Chondrocyte (in vitro differentiated cells): ENCODE data around the gene ZNF805. TPM values are rescaled to one million over a fixed set of nuclear protein-coding genes. Genes with fewer than 3 reads are reported as not detected.
"Not testable (repeated sequence)": the region's sequence is repeated elsewhere in the genome, so short reads cannot be mapped to it uniquely, and the experiment has no call there.

Source experiments
- DNase-seq: peaks from one replicate; pipeline ENCODE4 v3.0.0; 2021; ENCODE audit warnings: mixed read lengths, low spot score
- H3K27ac Mint-ChIP-seq: one replicate; pipeline ENCODE4 v1.8.0; 2021; ENCODE audit warnings: mild to moderate bottlenecking, moderate library complexity, mixed read lengths; ENCODE audit not compliant: unreplicated experiment
- H3K27me3 Mint-ChIP-seq: 2 replicates; pipeline ENCODE4 v1.8.0; 2021; ENCODE audit warnings: low read depth, mixed read lengths
- H3K36me3 Mint-ChIP-seq: 2 replicates; pipeline ENCODE4 v1.8.0; 2021; ENCODE audit warnings: low read depth, mixed read lengths
- H3K4me1 Mint-ChIP-seq: 2 replicates; pipeline ENCODE4 v1.8.0; 2021; ENCODE audit warnings: low read depth, mild to moderate bottlenecking, mixed read lengths
- H3K4me3 Mint-ChIP-seq: one replicate; pipeline ENCODE4 v1.8.0; 2021; ENCODE audit warnings: mild to moderate bottlenecking, moderate library complexity, mixed read lengths; ENCODE audit not compliant: unreplicated experiment
- H3K9me3 Mint-ChIP-seq: 2 replicates; pipeline ENCODE4 v1.8.0; 2021; ENCODE audit warnings: low read depth, mixed read lengths
- CTCF ChIP-seq: fragments of 200-600 bp; sonication (generic); IDR thresholded peaks from 2 replicates; pipeline ENCODE4 v1.5.0; 2021; ENCODE audit warnings: antibody characterized with exemption, mild to moderate bottlenecking, moderate library complexity
- total RNA-seq: library from RNA; stranded (reverse); gene quantifications from 3 replicates; pipeline ENCODE4 v1.2.1, GENCODE V29; 2021

ZNF805 gene
- total RNA-seq, 1 donor from 2014 or later: 24.3 TPM

GRCh38 chr19:57245066-57245465, 4.6 kb downstream of the ZNF805 start:
- no peak for TF ChIP-seq CTCF
- Mint-ChIP-seq H3K36me3 (peaks cover 23% of the 10 kb centered on the region), H3K4me3 (no peak overlapping the region), H3K27ac (no peak overlapping the region), H3K9me3 (no peaks in the 10 kb centered on the region), H3K4me1 (peaks cover 30% of the 10 kb centered on the region), H3K27me3 (no peaks in the 10 kb centered on the region)
- no peak for DNase-seq

GRCh38 chr19:57245959-57246358, 5.5 kb downstream of the ZNF805 start:
- Mint-ChIP-seq H3K27me3 (no peaks in the 10 kb centered on the region), H3K27ac (no peak overlapping the region), H3K9me3 (no peaks in the 10 kb centered on the region), H3K4me1 (peaks cover 26% of the 10 kb centered on the region), H3K4me3 (no peak overlapping the region), H3K36me3 (peaks cover 30% of the 10 kb centered on the region)
- TF ChIP-seq CTCF: no peak
- DNase-seq: no peak

DNA sequence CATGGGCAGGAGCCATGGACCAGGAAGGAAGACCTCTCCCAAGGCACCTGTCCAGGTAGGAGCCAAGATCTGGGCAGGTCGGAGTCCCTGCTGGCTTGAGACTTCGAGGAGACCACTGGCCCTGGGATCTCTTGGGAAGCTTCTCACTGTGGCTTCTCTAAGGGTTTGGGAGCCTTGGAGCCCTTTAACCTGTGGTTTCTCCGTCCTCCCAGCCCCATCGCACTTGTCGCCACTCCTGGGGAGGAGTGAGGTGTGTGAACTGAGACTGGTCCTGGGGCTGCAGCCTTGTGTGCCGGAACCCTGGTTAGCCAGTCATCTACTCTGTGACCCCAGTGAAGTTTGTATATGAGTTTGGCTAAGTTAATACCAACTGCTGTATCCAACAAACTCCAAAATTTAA, 8.2 kb downstream of the ZNF805 start:
- Mint-ChIP-seq H3K27ac (no peak overlapping the region), H3K36me3 (peaks cover 47% of the 10 kb centered on the region), H3K4me3 (no peak overlapping the region), H3K4me1 (peaks cover under 1% of the 10 kb centered on the region), H3K9me3 (no peaks in the 10 kb centered on the region), H3K27me3 (no peaks in the 10 kb centered on the region)
- no peak for DNase-seq
- no peak for TF ChIP-seq CTCF

DNA sequence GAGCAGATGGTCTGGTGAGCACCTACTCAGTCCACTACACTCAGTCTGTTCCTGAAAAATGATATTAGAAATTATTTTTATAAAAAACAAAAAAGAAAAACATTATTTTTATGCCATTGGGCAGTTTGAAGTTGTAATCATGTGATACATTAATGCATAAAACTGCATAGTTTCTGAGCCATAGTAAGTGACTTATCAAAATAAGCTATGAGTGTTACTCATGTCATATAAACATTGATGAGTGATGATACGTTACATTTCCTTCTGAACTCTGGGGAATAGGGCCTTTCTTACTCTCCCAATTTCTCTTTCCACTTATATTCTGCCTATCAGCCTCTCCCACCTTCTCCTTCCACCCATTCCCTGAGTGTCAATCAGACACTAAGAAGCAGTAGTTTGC, 8.9 kb downstream of the ZNF805 start:
- no peaks in the 10 kb centered on the region for H3K9me3 Mint-ChIP-seq
- H3K27me3 Mint-ChIP-seq: no peaks in the 10 kb centered on the region
- no peak overlapping the region for H3K27ac Mint-ChIP-seq
- H3K4me3 Mint-ChIP-seq: no peak overlapping the region
- no peaks in the 10 kb centered on the region for H3K4me1 Mint-ChIP-seq
- DNase-seq: no peak
- H3K36me3 Mint-ChIP-seq: peaks cover 50% of the 10 kb centered on the region
- no peak for TF ChIP-seq CTCF

DNA sequence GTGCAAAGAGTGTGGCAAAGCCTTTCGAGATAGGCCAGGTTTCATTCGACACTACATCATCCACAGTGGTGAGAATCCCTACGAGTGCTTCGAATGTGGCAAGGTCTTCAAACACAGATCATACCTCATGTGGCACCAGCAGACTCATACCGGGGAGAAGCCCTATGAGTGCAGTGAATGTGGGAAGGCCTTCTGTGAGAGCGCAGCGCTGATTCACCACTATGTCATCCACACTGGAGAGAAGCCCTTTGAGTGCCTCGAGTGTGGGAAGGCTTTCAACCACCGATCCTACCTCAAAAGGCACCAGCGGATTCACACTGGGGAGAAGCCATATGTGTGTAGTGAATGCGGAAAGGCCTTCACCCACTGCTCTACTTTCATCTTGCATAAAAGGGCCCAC, 13.3 kb downstream of the ZNF805 start:
- H3K4me1 Mint-ChIP-seq, H3K27ac Mint-ChIP-seq, H3K9me3 Mint-ChIP-seq, H3K27me3 Mint-ChIP-seq, H3K4me3 Mint-ChIP-seq, DNase-seq: not testable (repeated sequence)
- peaks cover 53% of the 10 kb centered on the region for H3K36me3 Mint-ChIP-seq

- TF ChIP-seq CTCF: no peak
- no peaks in the 10 kb centered on the region for H3K27me3 Mint-ChIP-seq
- DNase-seq: no peak
- no peaks in the 10 kb centered on the region for H3K4me1 Mint-ChIP-seq
- H3K27ac Mint-ChIP-seq: no peak overlapping the region
- peaks cover 5% of the 10 kb centered on the region for H3K9me3 Mint-ChIP-seq
- no peak overlapping the region for H3K4me3 Mint-ChIP-seq
- peaks cover 24% of the 10 kb centered on the region for H3K36me3 Mint-ChIP-seq
Measured at GRCh38 chr19:57262044-57262443, 21.6 kb downstream of the ZNF805 start.
